ENCODE results near the gene RWDD4.

RWDD4 gene

GRCh38 chr4:183659029-183659871 is at the start of gene RWDD4, which contains the start of gene TRAPPC11:
Gene RWDD4 (minus strand): TSS chr4:183659185. CDS start chr4:183658952, 233 bp downstream.
Gene TRAPPC11 (plus strand): TSS chr4:183659293. CDS start chr4:183663868, 4,575 bp downstream.
- no peak for FAIRE-seq

- no peak for FAIRE-seq
These were observed 43.5 kb upstream of the RWDD4 start for GRCh38 chr4:183702492-183702891.

DNA sequence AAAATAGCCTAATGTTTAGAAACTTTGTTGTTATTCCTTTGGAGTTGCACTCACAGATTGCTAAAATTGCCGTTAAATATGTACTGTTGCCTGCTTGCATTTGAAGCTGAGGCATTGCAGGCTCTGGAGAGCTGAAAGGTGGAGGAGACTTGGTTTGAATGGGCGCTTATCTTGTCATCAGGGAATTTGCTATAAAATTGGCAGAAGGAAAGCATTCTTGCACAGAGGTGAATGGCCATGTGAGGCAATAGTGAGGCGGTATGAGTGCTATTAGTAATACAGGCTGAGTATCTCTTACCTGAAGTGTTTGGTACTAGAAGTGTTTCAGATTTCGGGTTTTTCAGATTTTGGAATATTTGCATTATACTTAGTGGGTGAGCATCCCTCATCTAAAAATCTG is 41.4 kb upstream of the RWDD4 start:
- no peak for FAIRE-seq

- FAIRE-seq: no peak
These were observed 39.9 kb upstream of the RWDD4 start for GRCh38 chr4:183698909-183699308.

DNA sequence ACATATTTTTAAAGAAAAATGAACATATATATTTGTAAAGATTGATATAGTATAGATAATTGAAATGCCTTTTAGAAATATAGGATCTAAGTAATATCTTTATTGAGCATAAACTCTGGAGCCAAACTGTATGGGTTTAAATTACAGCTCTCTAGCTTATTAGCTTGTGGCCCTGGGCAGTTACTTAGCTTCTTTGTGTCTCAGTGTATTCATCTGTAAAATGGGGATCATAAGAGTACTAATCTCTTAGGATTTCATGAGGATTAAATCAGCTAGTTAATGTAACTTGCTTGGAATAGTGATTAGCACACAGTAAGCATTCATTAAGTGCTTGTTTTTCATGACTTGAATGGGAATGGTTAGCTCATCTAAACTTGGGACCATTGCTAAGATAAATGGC is 32.9 kb upstream of the RWDD4 start:
- no peak for FAIRE-seq

- FAIRE-seq: no peak
These were observed 32.0 kb upstream of the RWDD4 start for GRCh38 chr4:183691006-183691405.

DNA sequence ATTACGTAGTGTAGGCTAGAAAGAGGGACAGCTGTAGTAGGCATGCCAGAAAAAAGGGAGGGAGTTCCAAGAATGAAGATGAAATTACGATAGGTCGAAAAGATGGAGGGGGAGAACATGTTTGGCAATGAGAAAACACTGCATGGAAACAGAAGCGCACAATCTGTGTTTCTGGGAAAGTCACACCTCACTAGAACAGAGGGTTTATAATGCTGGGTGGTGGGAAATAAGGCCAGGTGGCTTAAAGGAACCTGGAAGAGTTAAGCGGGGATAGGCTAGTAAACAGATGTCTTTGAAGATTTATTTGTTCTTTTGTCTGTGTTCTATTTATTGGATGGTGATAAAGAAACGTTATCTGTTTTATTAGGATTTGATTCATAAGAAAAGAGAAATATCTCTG is 29.2 kb upstream of the RWDD4 start:
- no peak for FAIRE-seq

GRCh38 chr4:183686461-183686860 is 27.5 kb upstream of the RWDD4 start:
- no peak for FAIRE-seq

GRCh38 chr4:183681119-183681518 is 22.1 kb upstream of the RWDD4 start:
- FAIRE-seq: no peak

DNA sequence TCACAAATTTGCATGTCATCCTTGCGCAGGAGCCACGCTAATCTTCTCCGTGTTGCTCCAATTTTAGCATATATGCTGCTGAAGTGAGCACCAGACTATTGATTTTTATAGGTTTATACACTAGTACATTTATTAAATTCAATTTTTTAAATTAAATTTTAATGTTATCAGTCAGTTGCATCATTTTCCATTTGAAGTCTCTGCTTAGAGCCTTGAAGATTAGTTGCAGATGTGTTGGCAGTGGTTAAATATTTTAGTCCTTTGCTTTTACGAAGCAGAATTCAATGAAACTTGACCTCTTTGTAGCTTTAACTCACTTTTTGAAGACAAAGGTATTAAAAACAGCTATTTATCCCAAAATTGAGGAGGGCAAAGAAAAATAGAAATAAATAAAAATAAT is 16.6 kb upstream of the RWDD4 start:
- no peak for FAIRE-seq

DNA sequence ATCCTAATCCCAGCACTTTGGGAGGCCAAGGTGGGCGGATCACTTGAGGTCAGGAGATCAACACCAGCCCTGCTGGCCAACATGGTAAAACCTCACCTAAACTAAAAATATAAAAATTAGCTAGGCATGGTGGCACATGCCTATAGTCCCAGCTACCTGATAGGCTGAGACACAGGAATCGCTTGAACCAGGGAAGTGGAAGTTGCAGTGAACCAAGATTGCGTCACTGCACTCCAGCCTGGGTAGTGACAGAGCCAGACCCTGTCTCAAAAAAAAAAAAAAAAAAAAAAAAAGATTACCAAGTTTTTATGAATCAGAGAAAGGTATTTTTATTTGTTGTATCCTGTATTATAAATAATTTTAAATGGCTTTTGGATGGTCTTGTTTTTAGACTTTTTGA is 15.2 kb upstream of the RWDD4 start:
- no peak for FAIRE-seq

GRCh38 chr4:183670960-183671555 is 12.1 kb upstream of the RWDD4 start:
- FAIRE-seq: no peak

DNA sequence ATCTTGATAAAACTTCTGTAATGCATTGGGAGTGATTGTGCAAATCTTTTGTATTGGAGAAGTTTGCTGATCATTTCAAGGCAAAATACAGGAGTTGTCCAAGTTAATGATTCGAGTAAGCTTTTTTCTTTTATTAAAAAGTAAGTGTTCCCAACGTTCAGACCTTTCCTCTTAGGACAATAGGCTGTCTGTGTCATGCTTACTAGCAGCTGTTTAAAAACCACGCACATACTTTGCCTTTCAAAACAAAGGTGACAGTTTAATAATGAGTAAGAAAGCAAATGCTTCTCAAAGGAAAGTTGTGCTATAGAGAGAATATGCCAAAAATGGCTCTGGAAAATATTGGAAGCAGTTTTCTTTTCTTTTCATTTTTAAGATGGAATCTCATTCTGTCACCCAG is 11.3 kb upstream of the RWDD4 start:
- no peak for FAIRE-seq

GRCh38 chr4:183666088-183666487 is 7.1 kb upstream of the RWDD4 start:
- no peak for FAIRE-seq

DNA sequence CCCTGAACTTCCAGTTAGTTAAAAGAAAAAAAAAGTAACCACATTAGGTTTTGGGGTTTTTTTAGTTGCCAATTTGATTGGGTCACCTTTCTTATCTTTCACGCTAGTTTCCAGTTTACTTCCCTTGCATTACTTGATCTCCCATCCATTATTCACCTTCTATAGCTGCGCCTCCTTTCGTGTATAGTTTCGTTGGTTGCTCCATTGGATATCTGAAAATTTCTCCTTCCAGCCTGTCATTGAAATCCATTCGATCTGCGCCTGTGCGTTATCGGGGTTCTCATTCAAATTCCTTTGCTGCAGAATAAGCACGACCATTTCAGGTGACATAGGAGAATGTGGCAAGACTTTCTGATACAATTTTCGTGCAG is 872 bp upstream of the RWDD4 start:
- no peak for FAIRE-seq

- FAIRE-seq: no peak
These were observed 490 bp downstream of the RWDD4 start for GRCh38 chr4:183658362-183659028.

DNA sequence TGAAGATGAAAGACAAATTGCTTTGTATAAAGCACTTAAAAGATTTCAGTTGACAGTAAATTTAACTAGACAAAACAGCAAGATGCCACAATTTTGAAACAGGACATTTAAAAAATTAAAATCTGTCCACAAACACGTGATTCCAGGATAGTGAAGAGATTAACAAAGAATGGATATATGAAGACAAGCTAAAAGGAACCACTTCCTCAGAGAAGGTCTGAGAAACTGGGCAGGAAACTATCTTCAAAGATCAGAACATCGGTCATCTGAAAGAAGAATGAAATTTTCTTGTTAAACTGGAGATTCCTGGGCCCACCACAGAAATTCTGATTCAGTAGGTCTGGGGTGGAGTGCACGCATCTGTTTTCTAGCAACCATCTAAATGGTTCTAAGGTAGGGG is 1.4 kb downstream of the RWDD4 start:
- no peak for FAIRE-seq

GRCh38 chr4:183645326-183645725 is 13.7 kb downstream of the RWDD4 start:
- no peak for FAIRE-seq

DNA sequence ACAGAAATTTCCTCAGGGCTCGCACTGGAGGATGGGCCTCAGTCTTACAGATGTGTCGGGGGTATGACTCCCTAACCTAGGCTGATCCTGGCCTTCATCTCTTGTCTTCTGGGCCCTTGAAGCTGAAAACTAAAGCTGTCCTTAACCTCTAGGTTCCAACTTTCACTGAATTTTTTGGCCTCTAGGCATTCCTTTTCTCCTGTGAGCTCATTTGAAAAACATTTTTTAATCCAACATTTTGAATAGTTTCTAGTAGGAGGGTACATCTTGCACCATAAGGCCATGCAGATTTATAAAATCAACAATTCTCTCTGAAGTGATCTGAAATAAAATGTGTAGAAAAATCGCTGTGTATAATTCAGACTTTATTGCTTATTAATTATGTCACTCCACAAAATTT is 19.7 kb downstream of the RWDD4 start:
- no peak for FAIRE-seq

DNA sequence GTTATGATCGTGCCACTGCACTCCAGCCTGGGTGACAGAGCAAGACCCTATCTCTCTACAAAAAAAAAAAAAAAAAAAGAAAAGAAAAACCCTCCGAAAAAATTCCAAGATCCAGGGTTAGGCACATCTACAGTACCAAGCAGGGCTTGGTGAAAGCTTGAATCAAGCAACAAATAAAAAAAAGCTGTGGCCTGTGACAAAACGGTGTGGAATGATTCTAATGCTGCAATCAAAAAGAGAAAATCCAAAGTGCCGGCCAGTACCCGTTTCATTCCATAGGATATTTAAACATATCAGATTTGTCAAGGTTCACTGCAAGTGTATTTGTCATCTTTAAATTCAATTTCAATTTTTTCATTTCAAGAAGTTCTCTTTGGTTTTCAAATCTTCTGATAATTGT is 20.5 kb downstream of the RWDD4 start:
- no peak for FAIRE-seq

- no peak for FAIRE-seq
These were observed 21.5 kb downstream of the RWDD4 start for GRCh38 chr4:183637461-183637860.

DNA sequence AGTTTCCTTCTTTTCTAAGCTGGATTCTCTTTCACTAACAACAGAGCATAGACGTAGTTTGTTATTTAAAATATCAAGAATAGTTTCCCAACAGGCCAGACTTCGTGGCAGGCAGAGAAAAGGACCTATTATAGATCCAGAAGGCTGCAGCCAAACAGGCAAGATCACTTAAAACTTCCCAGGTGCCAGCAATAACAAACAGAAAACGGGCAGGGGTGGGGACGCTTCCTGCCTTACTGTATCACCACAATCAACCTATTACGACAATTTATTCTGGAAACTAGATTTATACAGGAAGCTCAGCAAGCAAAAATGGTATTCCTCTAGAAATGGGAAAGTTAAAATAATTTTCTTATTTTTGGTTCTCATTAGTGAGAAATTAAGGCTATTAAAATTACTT is 22.1 kb downstream of the RWDD4 start:
- FAIRE-seq: no peak

GRCh38 chr4:183636503-183636902 is 22.5 kb downstream of the RWDD4 start:
- FAIRE-seq: no peak

GRCh38 chr4:183635741-183636140 is 23.2 kb downstream of the RWDD4 start:
- FAIRE-seq: no peak

Measured in colon (tissue), 2 donors.